GM18505 (cell line): ENCODE data around the gene TREML4.
"Not testable (repeated sequence)": the region's sequence is repeated elsewhere in the genome, so short reads cannot be mapped to it uniquely, and the experiment has no call there.

Experiments
- ATAC-seq: cut with Tn5 transposase; IDR thresholded peaks from one replicate; pipeline ENCODE4 v1.9.1; 2021; ENCODE audit not compliant: unreplicated experiment
- POLR2A ChIP-seq: IDR thresholded peaks from 4 replicates; pipeline ENCODE4 v1.6.1; 2011; ENCODE audit warnings: borderline replicate concordance; ENCODE audit not compliant: insufficient read depth, insufficient read length; ENCODE audit errors: extremely low read depth

Gene TREML4

GRCh38 chr6:41222513-41222912, 5.6 kb upstream of the TREML4 start:
- no peak for TF ChIP-seq POLR2A
- ATAC-seq: no peak

GRCh38 chr6:41224800-41225199, 3.3 kb upstream of the TREML4 start:
- no peak for TF ChIP-seq POLR2A
- ATAC-seq: no peak

GRCh38 chr6:41226752-41227151, 1.4 kb upstream of the TREML4 start:
- TF ChIP-seq POLR2A: no peak
- ATAC-seq: no peak

DNA sequence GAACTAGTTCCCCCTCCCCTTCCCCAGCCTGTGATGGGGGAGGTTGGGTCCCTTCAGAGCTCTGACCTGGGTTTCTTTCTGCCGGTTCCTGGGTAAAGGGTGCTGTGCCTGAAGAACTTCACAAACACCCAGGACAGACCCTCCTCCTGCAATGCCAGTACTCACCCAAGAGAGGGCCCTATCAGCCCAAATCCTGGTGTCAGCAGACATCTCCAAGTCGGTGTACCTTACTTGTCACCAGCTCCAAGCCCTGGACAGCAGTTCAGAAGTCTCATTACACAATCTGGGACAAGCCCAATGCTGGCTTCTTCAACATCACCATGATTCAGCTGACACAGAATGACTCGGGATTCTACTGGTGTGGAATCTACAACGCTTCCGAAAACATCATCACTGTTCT, 467 bp downstream of the TREML4 start:
- no peak for TF ChIP-seq POLR2A
- ATAC-seq: no peak

- TF ChIP-seq POLR2A: no peak
- no peak for ATAC-seq
Measured at GRCh38 chr6:41229721-41230120, 1.6 kb downstream of the TREML4 start.

- TF ChIP-seq POLR2A: no peak
- no peak for ATAC-seq
Measured at GRCh38 chr6:41231246-41231645, 3.1 kb downstream of the TREML4 start.

DNA sequence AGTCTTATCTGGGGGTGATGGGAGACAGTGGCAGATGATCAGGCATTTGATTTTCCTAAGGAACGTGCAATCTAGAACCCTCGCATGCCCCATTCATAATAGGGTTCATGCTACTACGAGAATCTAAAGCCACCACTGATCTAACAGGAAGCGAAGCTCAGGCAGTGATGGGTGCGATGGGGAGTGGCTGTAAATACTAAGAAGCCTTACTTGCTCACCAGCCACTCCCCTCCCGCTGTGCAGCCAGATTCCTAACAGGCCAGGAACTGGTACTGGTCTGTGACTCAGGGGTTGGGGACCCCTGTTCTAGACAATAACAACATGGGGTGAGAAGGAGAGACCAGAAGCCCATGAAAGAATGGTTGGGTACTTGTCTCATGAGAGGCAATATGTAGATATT, 4.5 kb downstream of the TREML4 start:
- ATAC-seq: no peak
- no peak for TF ChIP-seq POLR2A

DNA sequence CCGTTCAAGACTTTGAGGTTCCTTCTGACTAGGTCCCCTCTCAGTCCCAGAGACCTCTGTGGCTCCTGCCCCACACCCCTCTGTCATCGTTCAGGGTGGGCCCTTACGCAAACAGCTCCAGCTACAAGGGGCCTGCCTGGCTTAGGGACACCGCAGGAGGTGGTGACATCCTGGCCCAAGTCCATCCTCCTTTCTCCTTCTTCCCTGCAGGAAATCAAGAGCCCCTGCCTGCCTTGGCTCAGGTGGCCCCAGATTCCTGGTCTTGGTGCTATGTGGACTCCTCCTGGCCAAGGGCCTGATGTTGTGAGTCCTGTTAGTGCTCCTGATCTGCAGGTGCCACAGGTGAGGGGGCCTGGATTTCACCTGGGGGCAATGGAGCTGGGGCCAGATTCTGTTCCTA, 8.1 kb downstream of the TREML4 start:
- TF ChIP-seq POLR2A: no peak
- no peak for ATAC-seq

DNA sequence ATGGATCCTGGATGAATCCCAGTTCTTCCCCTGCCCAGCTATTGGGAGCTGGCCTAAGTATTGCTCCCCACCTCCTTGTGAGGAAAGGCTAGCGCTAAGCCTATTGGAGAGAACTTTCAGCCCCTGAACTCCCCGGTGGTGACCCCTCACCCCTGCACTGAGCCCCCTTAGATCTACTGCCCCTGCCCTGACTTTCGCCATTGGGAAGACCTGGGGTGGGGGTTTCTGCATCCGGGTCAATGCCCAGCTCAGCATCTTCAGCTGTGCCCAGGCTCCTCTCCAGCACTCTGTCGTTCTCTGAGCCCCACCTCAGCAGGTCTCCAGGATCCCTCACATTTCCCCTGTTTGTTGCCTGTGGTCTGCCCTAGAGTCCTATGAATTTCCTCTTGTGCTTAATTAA, 9.0 kb downstream of the TREML4 start:
- ATAC-seq: no peak
- no peak for TF ChIP-seq POLR2A

- ATAC-seq: no peak
- no peak for TF ChIP-seq POLR2A
Measured at GRCh38 chr6:41239467-41240159, 11.5 kb downstream of the TREML4 start.

DNA sequence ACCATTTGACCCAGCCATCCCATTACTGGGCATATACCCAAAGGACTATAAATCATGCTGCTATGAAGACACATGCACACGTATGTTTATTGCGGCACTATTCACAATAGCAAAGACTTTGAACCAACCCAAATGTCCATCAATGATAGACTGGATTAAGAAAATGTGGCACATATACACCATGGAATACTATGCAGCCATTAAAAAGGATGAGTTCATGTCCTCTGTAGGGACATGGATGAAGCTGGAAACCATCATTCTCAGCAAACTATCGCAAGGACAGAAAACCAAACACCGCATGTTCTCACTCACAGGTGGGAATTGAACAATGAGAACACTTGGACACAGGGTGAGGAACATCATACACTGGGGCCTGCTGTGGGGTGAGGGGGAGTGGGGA, 18.4 kb downstream of the TREML4 start:
- ATAC-seq: not testable (repeated sequence)

DNA sequence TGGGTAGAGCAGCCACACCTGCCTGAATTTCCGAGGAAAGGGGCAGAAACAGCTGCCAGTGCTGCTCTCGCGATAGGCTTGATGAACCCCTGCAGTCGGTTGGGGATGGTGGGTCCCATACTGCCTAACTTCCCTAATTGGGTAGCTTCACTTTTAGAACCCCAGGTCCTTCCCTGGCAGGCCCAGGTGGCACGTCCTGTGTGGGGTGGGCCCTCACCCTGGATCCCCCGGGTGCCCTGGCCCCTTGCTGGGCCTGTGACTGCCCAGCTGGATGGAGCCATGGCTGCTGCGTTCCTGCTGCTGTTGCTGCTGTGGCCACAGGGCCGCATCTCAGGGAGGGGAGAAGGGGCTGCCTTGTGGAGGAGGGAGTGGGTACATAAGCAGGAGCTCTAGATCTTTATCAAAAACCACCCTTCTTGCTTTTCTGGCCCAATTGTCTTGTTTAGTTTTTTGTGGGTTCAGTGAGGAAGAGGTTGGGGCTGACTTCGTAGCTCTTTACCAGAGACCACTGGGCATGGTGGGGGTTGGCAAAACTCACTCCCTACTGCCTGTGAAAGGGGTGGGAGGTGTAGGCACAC, 19.2 kb downstream of the TREML4 start:
- TF ChIP-seq POLR2A: no peak

DNA sequence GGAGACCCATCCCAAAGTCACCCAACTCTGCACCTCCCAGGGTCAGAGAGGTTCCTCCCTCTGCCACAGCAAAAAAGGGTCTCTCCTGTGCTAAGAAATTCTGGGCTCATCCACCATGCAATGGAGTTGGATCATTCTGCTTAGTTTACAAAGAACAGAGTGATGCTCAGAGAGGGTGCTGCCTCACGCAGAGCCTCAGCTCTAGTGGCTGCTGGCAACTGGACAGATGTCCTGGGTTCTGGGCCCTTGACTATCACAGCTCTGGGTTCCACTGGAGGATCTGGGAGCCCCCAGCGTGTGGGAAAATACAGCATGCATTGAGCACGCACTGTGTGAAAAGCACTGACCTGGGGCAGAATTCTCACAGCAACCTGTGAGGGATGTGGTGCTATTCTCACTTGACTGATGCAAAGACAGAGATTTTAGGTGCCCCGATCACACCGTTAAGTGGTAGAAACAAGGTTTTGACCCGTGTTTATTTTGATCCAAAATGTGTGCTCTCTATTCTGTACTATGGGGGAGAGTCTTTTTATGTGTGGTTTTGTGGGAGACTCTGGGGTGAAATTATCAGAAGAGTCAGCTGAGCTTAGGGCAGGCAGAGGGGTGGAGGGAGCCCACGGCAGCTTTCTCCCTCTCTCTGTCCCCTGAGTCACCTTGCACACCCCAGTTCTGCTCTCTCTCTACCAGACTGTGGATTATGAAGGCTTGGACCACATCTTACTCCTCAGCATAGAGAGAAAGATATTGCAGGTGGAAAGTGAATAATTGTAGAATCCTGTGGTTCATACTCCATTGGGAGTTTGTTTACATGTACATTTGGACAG, 19.9 kb downstream of the TREML4 start:
- TF ChIP-seq POLR2A: no peak
- no peak for ATAC-seq

More for the DNA sequence above, 19.2 kb downstream of the TREML4 start:
- no peak for ATAC-seq

- TF ChIP-seq POLR2A: no peak
- ATAC-seq: no peak
Measured at GRCh38 chr6:41252401-41253169, 24.4 kb downstream of the TREML4 start.

DNA sequence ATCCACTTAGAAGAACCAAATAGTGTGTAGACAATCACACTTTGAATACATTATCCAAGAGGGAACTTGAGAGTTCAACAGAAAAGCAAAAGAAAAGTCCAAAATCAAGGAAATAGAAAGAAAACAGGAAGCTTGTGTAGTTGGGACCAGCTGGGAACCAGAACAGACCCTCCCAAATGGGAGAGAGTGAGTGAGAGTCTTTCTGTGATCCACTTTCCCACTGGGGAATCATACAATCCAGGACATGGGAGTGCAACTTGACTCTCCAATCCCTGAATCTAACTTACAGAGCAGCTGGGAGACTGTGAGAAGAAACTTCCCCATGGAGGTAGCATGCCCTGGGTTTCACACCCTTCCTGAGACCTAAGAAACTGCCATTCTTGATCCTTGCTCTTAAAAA, 27.0 kb downstream of the TREML4 start:
- TF ChIP-seq POLR2A: no peak
- ATAC-seq: no peak
